Kidney epithelial cell (primary cell): ENCODE measurements around the gene AKAP13. TPM values are rescaled to one million over a fixed set of nuclear protein-coding genes. Genes with fewer than 3 reads are reported as not detected.

ENCODE experiments used
- DNase-seq: peaks from one replicate; pipeline ENCODE4 v3.0.0-alpha.2; 2010; ENCODE audit warnings: low read depth
- H3K27me3 ChIP-seq: 2 replicates; pipeline ENCODE4 v1.6.0; 2011; ENCODE audit warnings: low read length; ENCODE audit not compliant: control insufficient read depth, insufficient read depth
- H3K36me3 ChIP-seq: 2 replicates; pipeline ENCODE4 v1.5.1; 2011; ENCODE audit warnings: low read length; ENCODE audit not compliant: control insufficient read depth, insufficient read depth
- H3K4me3 ChIP-seq: 2 replicates; pipeline ENCODE4 v1.5.1; 2011; ENCODE audit warnings: low read depth, mild to moderate bottlenecking, control low read depth, low read length
- CTCF ChIP-seq: IDR thresholded peaks from 2 replicates; pipeline ENCODE4 v1.5.1; 2011; ENCODE audit warnings: mild to moderate bottlenecking, moderate library complexity, low read length, control low read depth, inconsistent platforms; ENCODE audit not compliant: insufficient read depth, poor library complexity, severe bottlenecking
- total RNA-seq: library from RNA; depleted of rRNA; stranded (reverse); fragments of >200 nt; gene quantifications from 2 replicates; pipeline ENCODE4 v1.2.3, GENCODE V29; 2015

AKAP13 gene
- total RNA-seq, 1 donor from 2014 or later: 54.0 TPM

GRCh38 chr15:85711580-85712192, 331.3 kb downstream of the AKAP13 start:
- H3K4me3 ChIP-seq: no peak overlapping the region
- no peaks in the 10 kb centered on the region for H3K36me3 ChIP-seq
- no peak for DNase-seq
- H3K27me3 ChIP-seq: no peaks in the 10 kb centered on the region
- TF ChIP-seq CTCF: no peak

GRCh38 chr15:85716261-85716660, 335.9 kb downstream of the AKAP13 start:
- Histone ChIP-seq H3K36me3 (no peaks in the 10 kb centered on the region), H3K27me3 (no peaks in the 10 kb centered on the region), H3K4me3 (no peak overlapping the region)
- DNase-seq: no peak
- no peak for TF ChIP-seq CTCF

GRCh38 chr15:85717212-85717611, 336.8 kb downstream of the AKAP13 start:
- no peak overlapping the region for H3K4me3 ChIP-seq
- DNase-seq: no peak
- no peak for TF ChIP-seq CTCF
- H3K36me3 ChIP-seq: no peaks in the 10 kb centered on the region
- H3K27me3 ChIP-seq: no peaks in the 10 kb centered on the region

- no peaks in the 10 kb centered on the region for H3K27me3 ChIP-seq
- no peak for TF ChIP-seq CTCF
- H3K4me3 ChIP-seq: no peak overlapping the region
- no peak for DNase-seq
- H3K36me3 ChIP-seq: no peaks in the 10 kb centered on the region
Measured at GRCh38 chr15:85718271-85718971, 338.0 kb downstream of the AKAP13 start.

GRCh38 chr15:85718981-85719380, 338.6 kb downstream of the AKAP13 start:
- DNase-seq: no peak
- no peaks in the 10 kb centered on the region for H3K27me3 ChIP-seq
- H3K4me3 ChIP-seq: no peak overlapping the region
- no peak for TF ChIP-seq CTCF
- no peaks in the 10 kb centered on the region for H3K36me3 ChIP-seq
